B cell (primary cell): ENCODE results near the gene PAK6. TPM values are rescaled to one million over a fixed set of nuclear protein-coding genes. Genes with fewer than 3 reads are reported as not detected.

ENCODE experiments used
- ATAC-seq: fragments of 200-7000 bp; cut with Tn5 transposase; one replicate; pipeline ENCODE4 v1.10.0; 2021; ENCODE audit warnings: low read depth, mild to moderate bottlenecking, moderate number of reproducible peaks, moderate library complexity
- CTCF ChIA-PET: fragments of 350-600 bp; sonication (Branson Sonifier 250); formaldehyde crosslinking; loops from one replicate; lab custom pipeline; 2021; ENCODE audit warnings: antibody characterized with exemption, inconsistent platforms; lab: Charles Lee
- POLR2A ChIA-PET: fragments of 350-600 bp; sonication (Branson Sonifier 250); formaldehyde crosslinking; loops from one replicate; lab custom pipeline; 2021; ENCODE audit warnings: antibody characterized with exemption; lab: Charles Lee
- DNase-seq: peaks from one replicate; pipeline ENCODE4 v3.0.0; 2013
- H2AFZ ChIP-seq: 2 replicates; pipeline ENCODE4 v1.6.1; 2012; ENCODE audit warnings: mild to moderate bottlenecking, low read depth, low read length; ENCODE audit not compliant: insufficient read depth, poor library complexity, severe bottlenecking
- H3K27ac ChIP-seq, 2 donors: 1 replicate in 1 of 2; 2 replicates in 1 of 2; pipeline ENCODE4 v1.5.1; 2012 to 2013; ENCODE audit warnings: low read length in 2 of 2, mild to moderate bottlenecking in 2 of 2, moderate library complexity in 1 of 2
- H3K27me3 ChIP-seq, 4 experiments: fragments of 200-600 bp in 1 of 4; sonication (generic) in 1 of 4; replicated peaks in 1 of 4; 1 replicate in 2 of 4; 2 replicates in 2 of 4; pipeline versions ENCODE4 v1.6.1 to v1.7.0; 2013 to 2016; ENCODE audit warnings: low read length in 3 of 4, mild to moderate bottlenecking in 2 of 4, mixed read lengths in 1 of 4, moderate library complexity in 1 of 4; ENCODE audit not compliant: insufficient read depth in 4 of 4, control insufficient read depth in 3 of 4; ENCODE audit errors: control extremely low read depth in 1 of 4
- H3K36me3 ChIP-seq, 2 experiments: replicated peaks in 1 of 2; 1 replicate in 1 of 2; 2 replicates in 1 of 2; pipeline versions ENCODE4 v1.6.1 to v1.7.1; 2013; ENCODE audit warnings: low read length in 1 of 2; ENCODE audit not compliant: insufficient read depth in 2 of 2, control insufficient read depth in 1 of 2; ENCODE audit errors: control extremely low read depth in 1 of 2, extremely low read depth in 1 of 2
- H3K4me1 ChIP-seq, 2 donors: fragments of 200-600 bp in 1 of 2; sonication (generic) in 1 of 2; 1 replicate in 1 of 2; 2 replicates in 1 of 2; pipeline versions ENCODE4 v1.5.1 to v1.6.1; 2013 to 2017; ENCODE audit warnings: low read length in 2 of 2; ENCODE audit not compliant: control insufficient read depth in 2 of 2, insufficient read depth in 2 of 2
- H3K4me2 ChIP-seq: replicated peaks from 2 replicates; pipeline ENCODE3; 2012; ENCODE audit warnings: mild to moderate bottlenecking, low read depth, low read length; ENCODE audit not compliant: poor library complexity, severe bottlenecking
- H3K4me3 ChIP-seq, 5 experiments: fragments of 200-600 bp in 1 of 5; sonication (generic) in 1 of 5; 1 replicate in 3 of 5; 2 replicates in 2 of 5; pipeline versions ENCODE4 v1.5.1 to v1.7.0; 2011 to 2016; ENCODE audit warnings: low read length in 4 of 5, mild to moderate bottlenecking in 4 of 5, low read depth in 2 of 5, control low read depth in 1 of 5, moderate library complexity in 1 of 5; ENCODE audit not compliant: insufficient read depth in 1 of 5; ENCODE audit errors: control extremely low read depth in 1 of 5, extremely low read depth in 1 of 5
- H3K79me2 ChIP-seq: fragments of 200-600 bp; sonication (generic); one replicate; pipeline ENCODE4 v1.6.0; 2016; ENCODE audit warnings: low read length; ENCODE audit not compliant: control insufficient read depth, insufficient read depth
- H3K9ac ChIP-seq: fragments of 200-600 bp; sonication (generic); 2 replicates; pipeline ENCODE4 v1.6.1; 2017; ENCODE audit warnings: mild to moderate bottlenecking, low read length, moderate library complexity
- H3K9me3 ChIP-seq, 3 donors: one replicate each; pipeline versions ENCODE4 v1.6.1 to v1.7.1; 2013; ENCODE audit warnings: low read length in 2 of 3; ENCODE audit not compliant: control insufficient read depth in 2 of 3, insufficient read depth in 1 of 3; ENCODE audit errors: control extremely low read depth in 1 of 3
- H4K20me1 ChIP-seq: 2 replicates; pipeline ENCODE4 v1.6.0; 2012; ENCODE audit warnings: mild to moderate bottlenecking, low read length; ENCODE audit not compliant: insufficient read depth, control insufficient read depth, poor library complexity, severe bottlenecking
- H3K27ac Mint-ChIP-seq: one replicate; pipeline ENCODE4 v1.8.0; 2021; ENCODE audit warnings: mixed read lengths
- H3K27me3 Mint-ChIP-seq: one replicate; pipeline ENCODE4 v1.8.0; 2021; ENCODE audit warnings: mixed read lengths
- H3K4me1 Mint-ChIP-seq: one replicate; pipeline ENCODE4 v1.8.0; 2021; ENCODE audit warnings: mixed read lengths
- H3K4me3 Mint-ChIP-seq: one replicate; pipeline ENCODE4 v1.8.0; 2021; ENCODE audit warnings: mixed read lengths
- H3K9me3 Mint-ChIP-seq: one replicate; pipeline ENCODE4 v1.8.0; 2022; ENCODE audit warnings: mixed read lengths; ENCODE audit not compliant: insufficient read depth
- EZH2 ChIP-seq: IDR thresholded peaks from 2 replicates; pipeline ENCODE4 v1.6.1; 2012; ENCODE audit warnings: borderline replicate concordance, low read depth, mild to moderate bottlenecking, moderate library complexity, low read length; ENCODE audit not compliant: insufficient read depth, poor library complexity, severe bottlenecking
- WGBS: methylation state at CpG from one replicate; pipeline ENCODE4 v1.1.5; 2013; ENCODE audit warnings: missing lambda C conversion rate; ENCODE audit not compliant: insufficient coverage; 5-methylcytosine and 5-hydroxymethylcytosine counted together
- intact Hi-C: fragments of 100-400 bp; cut with micrococcal nuclease; formaldehyde crosslinking; loops from one replicate; pipeline ENCODE4 v1.10.0; 2022
- polyA plus RNA-seq: library from polyadenylated mRNA; depleted of rRNA; stranded (reverse); fragments of >200 nt; gene quantifications from 2 replicates; pipeline ENCODE4 v1.2.3, GENCODE V29; 2012
- total RNA-seq, 2 donors: library from RNA; stranded (reverse); fragments of 120-200 nt in 1 of 2; gene quantifications; 1 replicate in 1 of 2; 2 replicates in 1 of 2; pipeline versions ENCODE4 v1.2.3 to v1.2.4, GENCODE V29; 2013 to 2022
- TF ChIP-seq, protein P1 (sequence below): fragments of 200-600 bp; IDR thresholded peaks from one replicate; pipeline ENCODE4 v1.8.0; 2022; ENCODE audit warnings: antibody characterized with exemption, mild to moderate bottlenecking

Gene PAK6
- total and polyA plus RNA-seq, 2 donors (not counting 1 experiment from before 2014, with no cell fraction given): 0.45 to 1.2 TPM

DNA sequence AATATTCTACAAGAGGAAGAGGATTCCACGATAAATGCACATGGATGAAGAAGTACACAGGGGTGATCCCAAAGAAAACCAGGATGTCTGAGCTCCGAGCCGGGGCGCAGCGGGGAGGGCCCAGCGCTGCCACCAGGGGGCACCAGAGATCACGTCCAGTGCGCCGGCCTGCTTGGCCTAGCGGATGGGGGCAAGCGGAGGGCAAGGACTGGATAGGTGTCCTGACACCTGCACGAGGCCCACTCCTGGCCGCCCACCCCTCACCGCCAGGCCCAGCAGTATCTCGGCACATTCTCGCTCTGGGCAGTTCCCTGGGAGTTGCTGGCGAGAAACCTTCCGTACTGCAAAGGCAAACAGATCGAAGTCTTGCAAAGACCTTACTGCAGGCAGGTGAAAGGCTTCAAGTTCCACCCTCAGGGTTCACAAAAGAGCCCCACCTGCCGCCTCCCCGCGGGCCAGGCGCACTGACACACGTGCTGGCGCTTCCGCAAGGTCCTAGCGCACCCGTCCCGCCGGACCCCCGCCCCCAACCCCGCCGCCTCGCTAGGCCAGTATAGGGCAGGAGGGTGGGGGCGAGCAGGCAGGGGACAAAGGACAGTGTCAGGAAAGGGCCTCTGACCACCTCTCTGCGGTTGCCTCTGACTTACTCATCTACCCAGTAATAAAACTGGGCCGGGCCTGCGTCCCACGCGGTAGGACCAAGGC lies 40.7 kb downstream of the PAK6 start:
- Histone ChIP-seq H3K9me3 (peaks cover 0 to 11% (median 0%) of the 10 kb centered on the region in 3 donors), H3K4me1 (peaks cover 19 to 36% of the 10 kb centered on the region in 2 donors), H3K27me3 (peaks cover 0 to 53% (median 23%) of the 10 kb centered on the region in 4 experiments), H3K79me2 (no peaks in the 10 kb centered on the region), H3K9ac (no peak overlapping the region), H3K4me3 (no peak overlapping the region), H2AFZ (no peak overlapping the region), H3K4me2 (peak overlapping the region; percentile 14), H3K27ac (no peak overlapping the region), H4K20me1 (no peaks in the 10 kb centered on the region), H3K36me3 (no peaks in the 10 kb centered on the region)
- ChIA-PET CTCF (interaction anchor here (0.6 to 12.3 kb wide), 62 partner anchors 9 to 593 kb away, joined by 3 to 382 read pairs (median 4); partner anchors contain the start of genes BMF, CCDC9B, DISP2 and FSIP1), POLR2A (interaction anchor here (0.9 to 1.7 kb wide), 3 partner anchors 28 to 54 kb away, joined by 3 to 5 read pairs (median 4); partner anchors contain the start of gene PLCB2)
- TF ChIP-seq, protein P1, sequence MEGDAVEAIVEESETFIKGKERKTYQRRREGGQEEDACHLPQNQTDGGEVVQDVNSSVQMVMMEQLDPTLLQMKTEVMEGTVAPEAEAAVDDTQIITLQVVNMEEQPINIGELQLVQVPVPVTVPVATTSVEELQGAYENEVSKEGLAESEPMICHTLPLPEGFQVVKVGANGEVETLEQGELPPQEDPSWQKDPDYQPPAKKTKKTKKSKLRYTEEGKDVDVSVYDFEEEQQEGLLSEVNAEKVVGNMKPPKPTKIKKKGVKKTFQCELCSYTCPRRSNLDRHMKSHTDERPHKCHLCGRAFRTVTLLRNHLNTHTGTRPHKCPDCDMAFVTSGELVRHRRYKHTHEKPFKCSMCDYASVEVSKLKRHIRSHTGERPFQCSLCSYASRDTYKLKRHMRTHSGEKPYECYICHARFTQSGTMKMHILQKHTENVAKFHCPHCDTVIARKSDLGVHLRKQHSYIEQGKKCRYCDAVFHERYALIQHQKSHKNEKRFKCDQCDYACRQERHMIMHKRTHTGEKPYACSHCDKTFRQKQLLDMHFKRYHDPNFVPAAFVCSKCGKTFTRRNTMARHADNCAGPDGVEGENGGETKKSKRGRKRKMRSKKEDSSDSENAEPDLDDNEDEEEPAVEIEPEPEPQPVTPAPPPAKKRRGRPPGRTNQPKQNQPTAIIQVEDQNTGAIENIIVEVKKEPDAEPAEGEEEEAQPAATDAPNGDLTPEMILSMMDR: peak; percentile 100
- no peak for TF ChIP-seq EZH2
- DNase-seq: peak; percentile 76
- Mint-ChIP-seq H3K4me3 (peak overlapping the region; percentile 59), H3K27ac (no peak overlapping the region), H3K4me1 (peaks cover 29% of the 10 kb centered on the region), H3K9me3 (no peaks in the 10 kb centered on the region), H3K27me3 (peaks cover 24% of the 10 kb centered on the region)
- intact Hi-C loops: loop anchor here (1.0 to 5.0 kb wide), 5 partner anchors 31 to 347 kb away; partner anchors contain the start of genes BUB1B, EIF2AK4 and INAFM2
- WGBS: 51% methylated on average over 40 of the region's 40 CpGs
- ATAC-seq: peak; percentile 28
